Measurements from ENCODE around the gene ZNF236. TPM values are rescaled to one million over a fixed set of nuclear protein-coding genes. Genes with fewer than 3 reads are reported as not detected.

ZNF236 gene
- total and polyA plus RNA-seq, 2 donors (not counting 1 experiment from before 2014, with no cell fraction given) = 2.9 to 8.4 TPM

GRCh38 chr18:76983613-76984051, 161.3 kb downstream of the ZNF236 start:
- Histone ChIP-seq H3K36me3 (ENCODE audit: control insufficient read depth, insufficient read depth, low read length) (no peaks in the 10 kb centered on the region), H3K27ac (ENCODE audit: insufficient read depth, low read length) (no peak overlapping the region), H3K9ac (ENCODE audit: insufficient read depth, low read length) (no peak overlapping the region), H3K27me3 (ENCODE audit: control insufficient read depth, insufficient read depth, low read length) (no peaks in the 10 kb centered on the region), H3K9me3 (ENCODE audit: control insufficient read depth, insufficient read depth, low read depth, low read length) (no peaks in the 10 kb centered on the region), H2AFZ (ENCODE audit: low read length) (no peak overlapping the region), H3K4me2 (ENCODE audit: extremely low read depth, insufficient read depth, low read length) (no peak overlapping the region), H3K4me1 (ENCODE audit: control insufficient read depth, extremely low read depth, insufficient read depth, low read length) (no peaks in the 10 kb centered on the region), H4K20me1 (ENCODE audit: control insufficient read depth, extremely low read depth, insufficient read depth, low read length) (no peaks in the 10 kb centered on the region), H3K79me2 (ENCODE audit: control insufficient read depth, insufficient read depth, low read length) (no peaks in the 10 kb centered on the region), H3K4me3 (replicated peaks in 1 of 4; ENCODE audit: control extremely low read depth in 1 of 4, insufficient read depth in 1 of 4, low read depth in 3 of 4, low read length in 4 of 4) (no peak overlapping the region)
- no peak for DNase-seq (ENCODE audit: low read depth in 2 of 2)
- TF ChIP-seq EZH2 (IDR thresholded peaks at IDR 0.05; ENCODE audit: low read length, missing control alignments) = no peak
- no peak for TF ChIP-seq CTCF (conservative IDR thresholded peaks at IDR 0.05 in 1 of 2, IDR thresholded peaks at IDR 0.05 in 1 of 2; ENCODE audit: low read depth in 1 of 2, low read length in 2 of 2)

- Histone ChIP-seq H3K36me3 (ENCODE audit: control insufficient read depth, insufficient read depth, low read length) (no peaks in the 10 kb centered on the region), H3K4me3 (replicated peaks in 1 of 4; ENCODE audit: control extremely low read depth in 1 of 4, insufficient read depth in 1 of 4, low read depth in 3 of 4, low read length in 4 of 4) (no peak overlapping the region), H4K20me1 (ENCODE audit: control insufficient read depth, extremely low read depth, insufficient read depth, low read length) (no peaks in the 10 kb centered on the region), H3K27me3 (ENCODE audit: control insufficient read depth, insufficient read depth, low read length) (peaks cover 2% of the 10 kb centered on the region), H3K4me1 (ENCODE audit: control insufficient read depth, extremely low read depth, insufficient read depth, low read length) (no peaks in the 10 kb centered on the region), H3K9ac (ENCODE audit: insufficient read depth, low read length) (no peak overlapping the region), H3K27ac (ENCODE audit: insufficient read depth, low read length) (no peak overlapping the region), H3K79me2 (ENCODE audit: control insufficient read depth, insufficient read depth, low read length) (no peaks in the 10 kb centered on the region), H3K9me3 (ENCODE audit: control insufficient read depth, insufficient read depth, low read depth, low read length) (no peaks in the 10 kb centered on the region), H3K4me2 (ENCODE audit: extremely low read depth, insufficient read depth, low read length) (no peak overlapping the region), H2AFZ (ENCODE audit: low read length) (no peak overlapping the region)
- TF ChIP-seq EZH2 (IDR thresholded peaks at IDR 0.05; ENCODE audit: low read length, missing control alignments) (no peak), CTCF (conservative IDR thresholded peaks at IDR 0.05 in 1 of 2, IDR thresholded peaks at IDR 0.05 in 1 of 2; ENCODE audit: low read depth in 1 of 2, low read length in 2 of 2) (no peak)
- no peak for DNase-seq (ENCODE audit: low read depth in 2 of 2)
Observed at GRCh38 chr18:76984193-76985155, 162.1 kb downstream of the ZNF236 start.

- no peak for DNase-seq (ENCODE audit: low read depth in 2 of 2)
- no peaks in the 10 kb centered on the region for H4K20me1 ChIP-seq (ENCODE audit: control insufficient read depth, extremely low read depth, insufficient read depth, low read length)
- no peaks in the 10 kb centered on the region for H3K79me2 ChIP-seq (ENCODE audit: control insufficient read depth, insufficient read depth, low read length)
- H3K4me2 ChIP-seq (ENCODE audit: extremely low read depth, insufficient read depth, low read length) = no peak overlapping the region
- no peak overlapping the region for H3K27ac ChIP-seq (ENCODE audit: insufficient read depth, low read length)
- H2AFZ ChIP-seq (ENCODE audit: low read length) = no peak overlapping the region
- H3K9ac ChIP-seq (ENCODE audit: insufficient read depth, low read length) = no peak overlapping the region
- no peaks in the 10 kb centered on the region for H3K36me3 ChIP-seq (ENCODE audit: control insufficient read depth, insufficient read depth, low read length)
- no peaks in the 10 kb centered on the region for H3K4me1 ChIP-seq (ENCODE audit: control insufficient read depth, extremely low read depth, insufficient read depth, low read length)
- TF ChIP-seq CTCF (conservative IDR thresholded peaks at IDR 0.05 in 1 of 2, IDR thresholded peaks at IDR 0.05 in 1 of 2; ENCODE audit: low read depth in 1 of 2, low read length in 2 of 2) = no peak
- TF ChIP-seq EZH2 (IDR thresholded peaks at IDR 0.05; ENCODE audit: low read length, missing control alignments) = no peak
- no peaks in the 10 kb centered on the region for H3K9me3 ChIP-seq (ENCODE audit: control insufficient read depth, insufficient read depth, low read depth, low read length)
- no peak overlapping the region for H3K4me3 ChIP-seq (replicated peaks in 1 of 4; ENCODE audit: control extremely low read depth in 1 of 4, insufficient read depth in 1 of 4, low read depth in 3 of 4, low read length in 4 of 4)
- peaks cover 3% of the 10 kb centered on the region for H3K27me3 ChIP-seq (ENCODE audit: control insufficient read depth, insufficient read depth, low read length)
Observed at GRCh38 chr18:76985156-76985950, 163.0 kb downstream of the ZNF236 start.

Measured in fibroblast of lung (primary cell).